Upper lobe of left lung (tissue), 6 donors: Measurements from ENCODE around the gene SLC35F3. TPM values are rescaled to one million over a fixed set of nuclear protein-coding genes. Genes with fewer than 3 reads are reported as not detected.
A peak's percentile ranks its signal among the peaks of the same experiment; 100 is the strongest.

Source experiments
- ATAC-seq, 2 donors: fragments of 200-7000 bp; cut with Tn5 transposase; one replicate each; pipeline ENCODE4 v1.9.1; 2022; ENCODE audit warnings: mild to moderate bottlenecking in 2 of 2, moderate library complexity in 2 of 2; ENCODE audit not compliant: low FRiP score in 2 of 2
- DNase-seq, 2 donors: peaks; one replicate each; pipeline ENCODE4 v3.0.0-alpha.2; 2019 to 2020
- H3K27ac ChIP-seq, 4 donors: fragments of 200-600 bp; sonication (generic); one replicate each; pipeline ENCODE4 v1.5.1; 2016 to 2019
- H3K27me3 ChIP-seq, 4 donors: fragments of 200-600 bp; sonication (generic); one replicate each; pipeline ENCODE4 v1.5.1; 2017 to 2019
- H3K36me3 ChIP-seq, 4 donors: fragments of 200-600 bp; sonication (generic); one replicate each; pipeline ENCODE4 v1.5.1; 2016 to 2019
- H3K4me1 ChIP-seq, 4 donors: fragments of 200-600 bp; sonication (generic); one replicate each; pipeline ENCODE4 v1.5.1; 2018 to 2019
- H3K4me3 ChIP-seq, 4 donors: fragments of 200-600 bp; sonication (generic); one replicate each; pipeline ENCODE4 v1.5.1; 2017 to 2019; ENCODE audit warnings: mild to moderate bottlenecking in 2 of 4, moderate library complexity in 1 of 4
- H3K9me3 ChIP-seq, 4 donors: fragments of 200-600 bp; sonication (generic); one replicate each; pipeline ENCODE4 v1.5.1; 2018 to 2019
- EP300 ChIP-seq, 4 donors: sonication (generic); formaldehyde crosslinking; IDR thresholded peaks; one replicate each; pipeline ENCODE4 v1.5.1; 2017; ENCODE audit warnings: antibody characterized with exemption in 4 of 4, control low read depth in 2 of 4
- POLR2A ChIP-seq, 4 donors: fragments of 450-650 bp; IDR thresholded peaks; one replicate each; pipeline ENCODE4 v1.5.1; 2016 to 2017; ENCODE audit warnings: antibody characterized with exemption in 4 of 4, mild to moderate bottlenecking in 2 of 4
- POLR2AphosphoS5 ChIP-seq, 2 donors: sonication (generic); formaldehyde crosslinking; IDR thresholded peaks; one replicate each; pipeline ENCODE4 v1.5.1; 2017; ENCODE audit warnings: antibody characterized with exemption in 2 of 2
- WGBS, 2 donors: methylation state at CpG; one replicate each; pipeline ENCODE4 v1.1.5; 2017 to 2018; 5-methylcytosine and 5-hydroxymethylcytosine counted together
- total RNA-seq, 6 donors: library from RNA; depleted of rRNA in 4 of 6; stranded (reverse); fragments of >200 nt in 4 of 6; gene quantifications; one replicate each; pipeline versions ENCODE4 v1.1.0 to v1.2.1, GENCODE V29; 2016 to 2021
- TF ChIP-seq, protein P1 (sequence below), 6 experiments: fragments of 450-650 bp in 4 of 6; fragments of 200-600 bp in 2 of 6; sonication (generic) in 2 of 6; IDR thresholded peaks; one replicate each; pipeline ENCODE4 v1.5.1; 2016 to 2019; ENCODE audit warnings: antibody characterized with exemption in 6 of 6
- donor health status: DM: no; HTN: no; CAD: no; lungs with moderate emphysema.
- donor health status: DM: no; HTN: yes; CAD: no; lungs with severe emphysema.

Gene SLC35F3
- total RNA-seq, 6 donors from 2014 or later = 0.30 to 1.7 (median 0.40) TPM; not detected in 1

DNA sequence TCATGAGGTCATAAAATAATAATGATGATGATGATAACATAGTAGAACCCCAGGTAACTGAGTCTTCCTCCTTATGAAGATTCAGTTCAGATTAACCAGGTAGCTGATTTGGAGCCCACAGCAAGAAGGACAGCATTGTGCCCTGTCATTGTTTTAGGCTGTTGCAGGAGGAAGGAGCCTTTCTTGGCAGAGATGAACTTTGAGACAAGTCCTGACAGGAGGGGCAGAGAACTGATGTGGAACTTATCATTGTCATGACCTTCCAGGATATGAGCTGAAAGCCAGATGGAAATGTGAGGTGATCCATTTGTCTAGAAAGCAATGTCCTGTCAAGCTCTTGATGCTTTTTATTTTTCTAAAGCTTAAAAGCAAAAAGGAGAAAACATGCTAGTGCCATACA lies 336.2 kb downstream of the SLC35F3 start:
- TF ChIP-seq, protein P1, sequence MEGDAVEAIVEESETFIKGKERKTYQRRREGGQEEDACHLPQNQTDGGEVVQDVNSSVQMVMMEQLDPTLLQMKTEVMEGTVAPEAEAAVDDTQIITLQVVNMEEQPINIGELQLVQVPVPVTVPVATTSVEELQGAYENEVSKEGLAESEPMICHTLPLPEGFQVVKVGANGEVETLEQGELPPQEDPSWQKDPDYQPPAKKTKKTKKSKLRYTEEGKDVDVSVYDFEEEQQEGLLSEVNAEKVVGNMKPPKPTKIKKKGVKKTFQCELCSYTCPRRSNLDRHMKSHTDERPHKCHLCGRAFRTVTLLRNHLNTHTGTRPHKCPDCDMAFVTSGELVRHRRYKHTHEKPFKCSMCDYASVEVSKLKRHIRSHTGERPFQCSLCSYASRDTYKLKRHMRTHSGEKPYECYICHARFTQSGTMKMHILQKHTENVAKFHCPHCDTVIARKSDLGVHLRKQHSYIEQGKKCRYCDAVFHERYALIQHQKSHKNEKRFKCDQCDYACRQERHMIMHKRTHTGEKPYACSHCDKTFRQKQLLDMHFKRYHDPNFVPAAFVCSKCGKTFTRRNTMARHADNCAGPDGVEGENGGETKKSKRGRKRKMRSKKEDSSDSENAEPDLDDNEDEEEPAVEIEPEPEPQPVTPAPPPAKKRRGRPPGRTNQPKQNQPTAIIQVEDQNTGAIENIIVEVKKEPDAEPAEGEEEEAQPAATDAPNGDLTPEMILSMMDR (IDR thresholded peaks at IDR 0.05) = no peak
- no peak for TF ChIP-seq EP300 (IDR thresholded peaks at IDR 0.05)
- TF ChIP-seq POLR2AphosphoS5 (IDR thresholded peaks at IDR 0.05) = no peak
- no peak for TF ChIP-seq POLR2A (IDR thresholded peaks at IDR 0.05)
- Histone ChIP-seq H3K36me3 (no peaks in the 10 kb centered on the region), H3K27ac (no peak overlapping the region), H3K4me3 (no peak overlapping the region), H3K9me3 (no peaks in the 10 kb centered on the region), H3K27me3 (no peaks in the 10 kb centered on the region), H3K4me1 (no peaks in the 10 kb centered on the region)
- ATAC-seq (no peak), DNase-seq (no peak)

DNA sequence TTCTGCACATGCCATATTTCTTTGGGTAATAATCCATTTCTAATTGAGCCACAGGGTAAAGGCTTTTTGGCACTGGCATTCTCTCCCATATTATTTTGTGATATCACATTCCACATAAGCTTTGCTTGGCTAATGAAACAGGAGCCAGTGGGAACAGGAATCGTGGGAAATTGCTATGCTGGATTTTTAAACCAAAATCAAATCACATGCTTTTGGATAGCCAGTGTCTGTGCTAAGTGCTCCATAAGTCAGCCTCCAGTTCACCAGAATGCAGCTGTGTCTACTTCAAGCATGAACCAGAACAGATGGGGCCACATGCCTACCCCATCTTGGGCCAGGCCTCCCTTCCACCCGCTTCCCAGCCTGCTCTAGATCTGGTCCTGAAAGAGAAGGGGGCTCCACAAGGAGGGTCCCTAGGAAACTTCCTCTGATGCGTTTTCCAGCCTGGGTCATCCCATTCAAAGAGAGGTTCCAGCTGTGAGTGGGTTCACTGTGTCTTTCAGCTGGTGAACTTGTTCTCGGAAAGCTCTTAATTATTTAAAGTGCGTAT lies 337.5 kb downstream of the SLC35F3 start:
- ATAC-seq = no peak
- H3K27me3 ChIP-seq = no peaks in the 10 kb centered on the region
- no peak overlapping the region for H3K4me3 ChIP-seq
- no peaks in the 10 kb centered on the region for H3K36me3 ChIP-seq
- TF ChIP-seq POLR2AphosphoS5 (IDR thresholded peaks at IDR 0.05) (no peak), EP300 (IDR thresholded peaks at IDR 0.05) (no peak), POLR2A (IDR thresholded peaks at IDR 0.05) (no peak)
- TF ChIP-seq, protein P1 (IDR thresholded peaks at IDR 0.05) = no peak
- no peak overlapping the region for H3K27ac ChIP-seq
- 86 to 97% methylated on average over 5 of the region's 5 CpGs for WGBS, 2 donors
- no peak for DNase-seq
- no peaks in the 10 kb centered on the region for H3K4me1 ChIP-seq
- no peaks in the 10 kb centered on the region for H3K9me3 ChIP-seq

DNA sequence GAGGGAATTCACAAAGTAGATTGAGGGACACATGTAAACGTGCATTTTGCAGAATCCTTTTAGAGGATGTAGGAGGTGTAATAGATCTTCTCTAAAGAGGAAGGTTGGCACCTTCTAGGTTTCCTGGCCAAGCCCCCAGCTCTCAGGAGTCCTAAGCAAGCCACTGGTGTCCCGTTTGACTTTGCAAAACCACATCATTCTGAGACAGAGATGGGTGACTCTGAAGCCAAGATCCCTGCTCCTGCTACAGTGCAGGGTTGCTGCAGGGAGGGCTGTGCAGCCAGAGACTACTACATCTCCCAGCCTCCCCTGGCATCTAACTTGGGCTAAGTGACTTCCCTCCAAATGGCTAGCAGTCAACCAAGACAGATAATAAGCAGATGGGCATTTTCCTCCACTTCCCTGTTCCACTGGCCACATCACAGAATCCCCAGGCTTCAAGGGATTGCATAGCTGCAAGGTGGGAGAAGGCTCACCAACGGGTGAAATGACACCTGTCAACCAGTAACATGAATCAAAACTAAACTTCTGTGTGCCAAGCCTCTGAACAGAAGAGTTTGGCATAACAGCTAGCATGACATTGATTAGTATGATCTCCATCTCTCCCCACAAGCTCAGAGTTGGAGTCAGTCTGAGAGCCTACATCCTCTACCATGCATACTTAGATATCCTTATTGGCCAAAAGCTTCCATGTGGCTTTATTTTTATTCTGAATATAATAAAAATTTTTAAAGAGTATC lies 339.2 kb downstream of the SLC35F3 start:
- 49 to 50% methylated on average over 2 to 3 of the region's 3 CpGs for WGBS, 2 donors

DNA sequence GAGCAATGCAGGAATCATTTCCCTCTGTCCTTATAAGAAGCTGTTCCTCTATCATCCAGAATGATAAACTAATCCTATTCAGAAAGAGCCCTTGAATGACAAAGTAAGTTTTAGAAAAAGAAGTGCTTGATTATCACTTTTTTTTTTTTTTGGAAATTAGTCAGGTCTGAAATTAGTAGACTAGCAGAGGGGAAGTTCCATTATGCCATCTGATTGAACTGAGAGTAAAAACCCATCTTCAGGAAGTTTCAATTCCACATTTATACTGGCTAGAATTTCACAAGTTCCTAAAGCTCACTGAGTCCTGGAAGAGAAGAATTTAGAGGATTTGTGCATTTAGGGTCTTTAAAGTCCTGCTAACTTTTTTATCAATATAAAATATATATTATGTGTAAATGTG lies 340.0 kb downstream of the SLC35F3 start:
- no peak overlapping the region for H3K4me3 ChIP-seq
- TF ChIP-seq POLR2AphosphoS5 (IDR thresholded peaks at IDR 0.05) (no peak), EP300 (IDR thresholded peaks at IDR 0.05) (no peak), POLR2A (IDR thresholded peaks at IDR 0.05) (no peak)
- TF ChIP-seq, protein P1 (IDR thresholded peaks at IDR 0.05) = no peak
- ATAC-seq = peak in 1 of 2 donors; percentile 54
- no peaks in the 10 kb centered on the region for H3K4me1 ChIP-seq
- H3K9me3 ChIP-seq = no peaks in the 10 kb centered on the region
- no peaks in the 10 kb centered on the region for H3K36me3 ChIP-seq
- H3K27ac ChIP-seq = no peak overlapping the region
- H3K27me3 ChIP-seq = no peaks in the 10 kb centered on the region
- DNase-seq = no peak

More for the DNA sequence above, 339.2 kb downstream of the SLC35F3 start:
- Histone ChIP-seq H3K9me3 (no peaks in the 10 kb centered on the region), H3K36me3 (no peaks in the 10 kb centered on the region), H3K4me1 (no peaks in the 10 kb centered on the region), H3K27ac (no peak overlapping the region), H3K4me3 (no peak overlapping the region), H3K27me3 (no peaks in the 10 kb centered on the region)
- no peak for DNase-seq
- ATAC-seq = no peak
- no peak for TF ChIP-seq EP300 (IDR thresholded peaks at IDR 0.05)
- TF ChIP-seq POLR2AphosphoS5 (IDR thresholded peaks at IDR 0.05) = no peak
- TF ChIP-seq, protein P1 (IDR thresholded peaks at IDR 0.05) = no peak
- no peak for TF ChIP-seq POLR2A (IDR thresholded peaks at IDR 0.05)
